ENCODE measurements around the gene HMCN2. TPM values are rescaled to one million over a fixed set of nuclear protein-coding genes. Genes with fewer than 3 reads are reported as not detected.

The HMCN2 gene
- total RNA-seq, 1 experiment from 2014 or later, result 0.20 TPM

- no peak for DNase-seq (ENCODE audit: extremely low read depth, low read depth)
Measured at GRCh38 chr9:130477564-130477963, 212.0 kb downstream of the HMCN2 start.

GRCh38 chr9:130478152-130478551 lies 212.6 kb downstream of the HMCN2 start:
- DNase-seq (ENCODE audit: extremely low read depth, low read depth), result no peak

GRCh38 chr9:130478736-130479575 lies 213.4 kb downstream of the HMCN2 start:
- no peak for DNase-seq (ENCODE audit: extremely low read depth, low read depth)

- no peak for DNase-seq (ENCODE audit: extremely low read depth, low read depth)
Measured at GRCh38 chr9:130479587-130479986, 214.0 kb downstream of the HMCN2 start.

GRCh38 chr9:130480673-130481072 lies 215.1 kb downstream of the HMCN2 start:
- DNase-seq (ENCODE audit: extremely low read depth, low read depth), result no peak

- no peak for DNase-seq (ENCODE audit: extremely low read depth, low read depth)
Measured at GRCh38 chr9:130482463-130482862, 216.9 kb downstream of the HMCN2 start.

- no peak for DNase-seq (ENCODE audit: extremely low read depth, low read depth)
Measured at GRCh38 chr9:130483371-130483971, 217.9 kb downstream of the HMCN2 start.

Small RNAs within 50 kb of the gene (small RNA-seq; reads per million reads assigned to genes)
- gene RN7SL665P, result 0 reads per million in 2 experiments

Other genes with a start within 250 kb of the HMCN2 start
- gene FNBP1, start 222.6 kb upstream of the HMCN2 start, total RNA-seq (2014; rRNA removed; shearing (Covaris generic)), result 33.1 and 39.1 TPM in 2 replicates
- 20.6 and 35.8 TPM in 2 replicates for gene GPR107, start 211.9 kb upstream of the HMCN2 start, total RNA-seq (2014; rRNA removed; shearing (Covaris generic))
- 42.3 and 42.6 TPM in 2 replicates for gene NCS1, start 93.4 kb upstream of the HMCN2 start, total RNA-seq (2014; rRNA removed; shearing (Covaris generic))
- gene ASS1, start 179.2 kb downstream of the HMCN2 start, total RNA-seq (2014; rRNA removed; shearing (Covaris generic)), result 395 and 433 TPM in 2 replicates